ENCODE measurements around the gene BBOX1.

DNA sequence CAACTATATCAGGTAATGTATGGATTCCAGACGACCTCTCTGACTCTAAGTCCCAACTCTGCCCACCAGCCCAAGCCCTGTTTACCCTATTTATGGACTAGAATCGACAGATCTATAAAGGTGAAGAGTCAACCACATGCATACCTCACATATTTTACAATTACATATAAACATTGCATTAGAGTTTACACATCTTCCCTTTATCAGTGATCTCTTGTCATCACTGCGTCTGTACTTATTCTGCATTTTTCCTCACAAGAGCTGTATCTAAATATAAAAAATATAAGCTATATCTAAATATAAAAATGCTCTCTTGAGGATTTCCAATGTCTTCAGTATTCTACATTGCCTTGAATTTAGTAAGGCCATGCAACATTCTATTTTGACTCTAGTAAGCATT is 38.2 kb upstream of the BBOX1 start:
- TF ChIP-seq, protein P1, sequence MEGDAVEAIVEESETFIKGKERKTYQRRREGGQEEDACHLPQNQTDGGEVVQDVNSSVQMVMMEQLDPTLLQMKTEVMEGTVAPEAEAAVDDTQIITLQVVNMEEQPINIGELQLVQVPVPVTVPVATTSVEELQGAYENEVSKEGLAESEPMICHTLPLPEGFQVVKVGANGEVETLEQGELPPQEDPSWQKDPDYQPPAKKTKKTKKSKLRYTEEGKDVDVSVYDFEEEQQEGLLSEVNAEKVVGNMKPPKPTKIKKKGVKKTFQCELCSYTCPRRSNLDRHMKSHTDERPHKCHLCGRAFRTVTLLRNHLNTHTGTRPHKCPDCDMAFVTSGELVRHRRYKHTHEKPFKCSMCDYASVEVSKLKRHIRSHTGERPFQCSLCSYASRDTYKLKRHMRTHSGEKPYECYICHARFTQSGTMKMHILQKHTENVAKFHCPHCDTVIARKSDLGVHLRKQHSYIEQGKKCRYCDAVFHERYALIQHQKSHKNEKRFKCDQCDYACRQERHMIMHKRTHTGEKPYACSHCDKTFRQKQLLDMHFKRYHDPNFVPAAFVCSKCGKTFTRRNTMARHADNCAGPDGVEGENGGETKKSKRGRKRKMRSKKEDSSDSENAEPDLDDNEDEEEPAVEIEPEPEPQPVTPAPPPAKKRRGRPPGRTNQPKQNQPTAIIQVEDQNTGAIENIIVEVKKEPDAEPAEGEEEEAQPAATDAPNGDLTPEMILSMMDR (IDR thresholded peaks at IDR 0.05 in 2 of 3, conservative IDR thresholded peaks at IDR 0.05 in 1 of 3; ENCODE audit: borderline replicate concordance in 1 of 3, insufficient read depth in 1 of 3, low read depth in 2 of 3, low read length in 2 of 3), result no peak
- TF ChIP-seq POLR2A (IDR thresholded peaks at IDR 0.05; ENCODE audit: borderline replicate concordance, extremely low read depth, insufficient read depth, insufficient read length), result no peak
- TF ChIP-seq, protein P2, sequence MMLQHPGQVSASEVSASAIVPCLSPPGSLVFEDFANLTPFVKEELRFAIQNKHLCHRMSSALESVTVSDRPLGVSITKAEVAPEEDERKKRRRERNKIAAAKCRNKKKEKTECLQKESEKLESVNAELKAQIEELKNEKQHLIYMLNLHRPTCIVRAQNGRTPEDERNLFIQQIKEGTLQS (IDR thresholded peaks at IDR 0.05), result no peak
- TF ChIP-seq ZNF274 (IDR thresholded peaks at IDR 0.05; ENCODE audit: low read depth, low read length), result no peak
- TF ChIP-seq, protein P3, sequence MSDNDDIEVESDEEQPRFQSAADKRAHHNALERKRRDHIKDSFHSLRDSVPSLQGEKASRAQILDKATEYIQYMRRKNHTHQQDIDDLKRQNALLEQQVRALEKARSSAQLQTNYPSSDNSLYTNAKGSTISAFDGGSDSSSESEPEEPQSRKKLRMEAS (IDR thresholded peaks at IDR 0.05), result no peak
- TF ChIP-seq CBX3 (IDR thresholded peaks at IDR 0.05; ENCODE audit: low read depth), result no peak
- no peak for TF ChIP-seq EZH2 (IDR thresholded peaks at IDR 0.05)
- TF ChIP-seq ELF1 (IDR thresholded peaks at IDR 0.05; ENCODE audit: borderline replicate concordance, low read depth), result no peak
- no peak for TF ChIP-seq YY1 (IDR thresholded peaks at IDR 0.05; ENCODE audit: extremely low read depth, insufficient replicate concordance, low read depth, low read length)
- no peak for TF ChIP-seq RAD21 (IDR thresholded peaks at IDR 0.05; ENCODE audit: low read depth)
- no peak for TF ChIP-seq POLR2AphosphoS5 (IDR thresholded peaks at IDR 0.05; ENCODE audit: low read depth, low read length)
- TF ChIP-seq, protein P4, sequence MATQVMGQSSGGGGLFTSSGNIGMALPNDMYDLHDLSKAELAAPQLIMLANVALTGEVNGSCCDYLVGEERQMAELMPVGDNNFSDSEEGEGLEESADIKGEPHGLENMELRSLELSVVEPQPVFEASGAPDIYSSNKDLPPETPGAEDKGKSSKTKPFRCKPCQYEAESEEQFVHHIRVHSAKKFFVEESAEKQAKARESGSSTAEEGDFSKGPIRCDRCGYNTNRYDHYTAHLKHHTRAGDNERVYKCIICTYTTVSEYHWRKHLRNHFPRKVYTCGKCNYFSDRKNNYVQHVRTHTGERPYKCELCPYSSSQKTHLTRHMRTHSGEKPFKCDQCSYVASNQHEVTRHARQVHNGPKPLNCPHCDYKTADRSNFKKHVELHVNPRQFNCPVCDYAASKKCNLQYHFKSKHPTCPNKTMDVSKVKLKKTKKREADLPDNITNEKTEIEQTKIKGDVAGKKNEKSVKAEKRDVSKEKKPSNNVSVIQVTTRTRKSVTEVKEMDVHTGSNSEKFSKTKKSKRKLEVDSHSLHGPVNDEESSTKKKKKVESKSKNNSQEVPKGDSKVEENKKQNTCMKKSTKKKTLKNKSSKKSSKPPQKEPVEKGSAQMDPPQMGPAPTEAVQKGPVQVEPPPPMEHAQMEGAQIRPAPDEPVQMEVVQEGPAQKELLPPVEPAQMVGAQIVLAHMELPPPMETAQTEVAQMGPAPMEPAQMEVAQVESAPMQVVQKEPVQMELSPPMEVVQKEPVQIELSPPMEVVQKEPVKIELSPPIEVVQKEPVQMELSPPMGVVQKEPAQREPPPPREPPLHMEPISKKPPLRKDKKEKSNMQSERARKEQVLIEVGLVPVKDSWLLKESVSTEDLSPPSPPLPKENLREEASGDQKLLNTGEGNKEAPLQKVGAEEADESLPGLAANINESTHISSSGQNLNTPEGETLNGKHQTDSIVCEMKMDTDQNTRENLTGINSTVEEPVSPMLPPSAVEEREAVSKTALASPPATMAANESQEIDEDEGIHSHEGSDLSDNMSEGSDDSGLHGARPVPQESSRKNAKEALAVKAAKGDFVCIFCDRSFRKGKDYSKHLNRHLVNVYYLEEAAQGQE (IDR thresholded peaks at IDR 0.05; ENCODE audit: low read depth), result no peak
- no peak for TF ChIP-seq SP1 (IDR thresholded peaks at IDR 0.05; ENCODE audit: low read depth)
- no peak for TF ChIP-seq TCF7L2 (IDR thresholded peaks at IDR 0.05; ENCODE audit: borderline replicate concordance, extremely low read depth, insufficient read depth, insufficient read length)

Measured in HCT116 (cell line).